Stimulated activated CD8-positive, alpha-beta memory T cell treated with anti-CD3 and anti-CD28 coated beads, Interleukin-15, amount 100 ng/mL, for 24 hours (primary cell): ENCODE results near the gene ARHGAP44.

Experiments used
- DNase-seq: peaks from one replicate; pipeline ENCODE4 v3.0.0-alpha.2; 2020; ENCODE audit warnings: low read depth

ARHGAP44 gene

DNA sequence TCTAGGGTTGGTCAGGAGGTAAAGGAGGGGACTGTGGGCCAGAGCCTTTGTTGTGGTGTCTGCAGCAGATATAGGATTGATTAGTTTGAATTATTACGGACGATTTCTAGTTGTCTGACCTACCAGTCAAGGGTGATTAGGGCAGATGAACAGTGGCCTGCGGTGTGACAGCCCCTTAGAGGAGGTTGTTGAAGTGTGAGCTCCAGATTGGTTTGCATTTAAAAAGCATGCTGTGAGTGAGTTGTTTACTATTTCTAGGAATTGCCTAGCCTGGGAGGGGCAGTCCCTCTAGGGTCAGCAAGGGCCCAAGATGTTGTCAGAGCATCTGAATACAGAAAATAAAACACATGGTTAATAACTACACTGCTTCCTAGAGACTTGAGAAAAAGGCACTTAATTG, 108.8 kb downstream of the ARHGAP44 start:
- DNase-seq = no peak

DNA sequence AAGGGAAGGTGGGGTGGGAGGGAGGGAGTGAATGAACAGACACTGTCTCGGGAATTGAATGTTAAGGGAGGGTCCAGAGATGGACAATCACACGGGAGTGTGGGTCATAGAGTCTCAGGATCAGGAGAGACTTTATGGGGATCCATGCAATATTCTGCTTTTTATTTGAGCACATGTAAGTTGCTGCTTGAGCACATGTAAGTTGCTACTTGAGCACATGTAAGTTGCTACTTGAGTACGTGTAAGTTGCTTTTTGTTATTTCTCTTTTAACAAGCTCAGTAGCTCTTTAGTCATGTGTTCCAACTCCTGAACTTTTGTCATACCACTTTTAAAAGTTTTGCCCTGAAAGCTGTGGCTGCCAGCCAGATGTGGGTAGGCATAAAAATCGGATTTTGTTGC, 110.3 kb downstream of the ARHGAP44 start:
- DNase-seq = no peak

DNA sequence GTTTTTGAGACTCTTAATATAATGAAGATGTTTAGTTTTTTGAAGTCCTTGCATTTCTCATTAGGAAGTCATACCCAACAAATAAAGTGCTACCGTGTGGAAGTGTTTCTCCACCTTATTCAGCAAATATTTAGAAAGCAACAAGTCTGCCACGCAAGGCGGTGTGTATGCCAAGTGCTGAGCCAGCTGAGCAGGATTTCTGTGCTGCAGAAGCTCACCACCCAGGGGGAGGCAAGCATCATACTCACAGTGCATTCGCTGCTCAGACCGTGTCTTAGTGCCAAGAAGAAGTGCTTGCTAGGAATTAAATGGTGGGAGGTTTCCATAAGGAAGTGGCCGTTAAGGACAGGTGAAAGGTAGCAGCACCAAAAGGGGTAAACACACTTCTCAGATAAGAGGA, 111.2 kb downstream of the ARHGAP44 start:
- no peak for DNase-seq

DNA sequence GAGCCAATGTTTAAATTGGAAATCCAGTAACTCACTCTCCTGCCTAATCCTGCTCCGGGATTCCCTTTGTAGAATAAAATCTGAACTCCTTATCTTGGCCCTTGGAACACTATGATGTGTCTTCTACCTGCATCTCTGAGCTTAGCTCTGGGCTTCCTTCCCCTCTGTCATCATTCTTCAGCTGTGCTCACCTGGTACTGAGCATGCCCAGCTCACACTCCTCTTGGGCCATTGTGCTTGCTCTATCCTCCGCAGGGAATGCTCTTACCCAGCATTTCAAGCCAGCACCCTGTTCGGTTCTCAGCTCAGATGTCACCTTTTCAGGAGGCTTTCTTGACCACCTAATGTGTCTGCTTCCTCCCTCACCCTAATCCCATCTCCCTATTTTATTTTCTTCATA, 112.7 kb downstream of the ARHGAP44 start:
- no peak for DNase-seq

DNA sequence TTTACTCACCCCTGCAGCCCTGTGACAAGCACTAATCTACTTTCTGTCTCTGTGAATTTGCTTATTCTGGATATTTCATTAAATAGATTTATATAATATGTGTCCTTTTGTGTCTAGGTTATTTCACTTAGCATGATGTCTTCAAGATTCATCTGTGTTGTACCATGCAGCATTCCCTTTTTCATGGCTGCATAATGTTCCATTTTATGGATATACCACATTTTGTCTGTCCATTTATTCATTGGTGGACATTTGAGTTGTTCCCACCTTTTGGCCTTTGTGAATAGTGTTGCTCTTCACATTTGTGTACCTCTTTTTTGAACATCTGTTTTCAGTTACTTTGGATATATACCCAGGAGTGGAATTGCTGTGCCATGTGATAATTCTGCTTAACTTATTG, 118.2 kb downstream of the ARHGAP44 start:
- no peak for DNase-seq

DNA sequence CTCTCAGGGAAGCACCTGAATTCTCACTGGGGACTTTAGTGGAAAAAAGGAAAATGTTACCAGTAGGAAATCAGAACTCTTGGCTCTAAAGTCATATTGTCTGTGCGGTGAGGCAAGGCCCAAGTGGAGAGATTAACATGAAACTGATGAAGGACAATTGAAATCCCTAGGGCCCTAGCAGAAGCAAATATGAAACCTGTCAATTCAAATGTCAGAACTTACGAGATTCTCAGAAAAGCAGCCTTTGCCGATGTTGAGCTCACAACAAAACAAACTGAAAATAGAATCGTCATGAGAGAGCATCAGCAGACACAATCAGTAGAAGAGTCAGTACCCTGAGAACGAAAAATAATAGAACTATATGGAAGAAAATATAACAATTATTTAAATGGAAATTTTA, 119.7 kb downstream of the ARHGAP44 start:
- DNase-seq = no peak

DNA sequence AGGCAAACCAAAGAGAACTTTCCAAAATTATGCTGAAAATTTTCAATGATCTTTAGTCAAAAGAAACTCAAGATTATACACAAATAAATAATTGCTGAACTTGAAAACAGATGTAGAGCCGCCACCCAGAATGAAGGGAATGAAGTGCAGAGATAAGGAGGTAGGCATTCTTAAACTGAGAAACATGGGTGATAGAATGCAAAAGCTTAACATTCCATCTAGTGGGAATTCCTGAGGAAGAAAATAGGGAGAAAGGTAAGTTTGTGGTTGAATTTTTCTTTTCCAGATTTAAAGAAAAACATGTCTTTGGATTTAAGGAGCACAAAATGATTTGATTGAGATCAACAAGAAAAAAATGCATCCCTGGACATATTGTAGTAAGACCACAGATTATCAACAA, 120.2 kb downstream of the ARHGAP44 start:
- no peak for DNase-seq

DNA sequence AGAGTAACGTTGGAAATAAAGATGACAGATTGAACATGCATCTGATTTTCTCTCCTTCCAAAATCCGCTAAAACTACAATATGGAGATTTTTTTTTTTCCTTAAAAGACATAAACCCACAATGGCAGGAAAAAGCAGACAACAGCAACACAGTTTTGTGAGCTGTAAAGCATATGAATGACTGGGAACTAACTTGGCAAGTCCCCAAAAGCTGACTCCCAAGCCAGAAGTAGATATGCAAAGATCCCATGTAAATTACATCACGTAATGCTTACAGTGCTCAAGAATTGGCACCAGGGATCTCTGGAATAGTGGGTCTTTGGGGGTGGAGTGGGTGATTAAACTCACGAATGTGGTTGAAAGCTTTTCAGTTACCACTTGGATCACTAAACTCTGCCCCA, 121.9 kb downstream of the ARHGAP44 start:
- DNase-seq = no peak

DNA sequence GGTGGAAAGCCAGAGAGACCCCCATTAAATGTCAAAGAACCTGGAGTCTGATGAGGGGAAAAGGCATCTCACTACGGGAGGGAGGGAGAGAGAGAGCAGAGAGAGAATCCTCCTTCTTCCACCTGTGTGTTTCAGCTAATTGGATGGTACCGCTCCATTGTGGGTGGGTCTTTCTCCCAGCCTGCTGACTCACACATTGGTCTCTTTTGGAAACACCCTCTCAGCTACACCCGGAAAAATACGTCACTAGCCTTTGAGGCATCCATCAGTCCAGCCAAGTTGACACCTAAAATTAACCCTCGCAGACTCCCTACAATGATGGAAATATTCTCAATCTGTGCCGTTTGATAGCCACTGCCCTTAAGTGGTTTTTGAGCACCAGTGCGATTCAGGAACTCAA, 128.1 kb downstream of the ARHGAP44 start:
- no peak for DNase-seq

DNA sequence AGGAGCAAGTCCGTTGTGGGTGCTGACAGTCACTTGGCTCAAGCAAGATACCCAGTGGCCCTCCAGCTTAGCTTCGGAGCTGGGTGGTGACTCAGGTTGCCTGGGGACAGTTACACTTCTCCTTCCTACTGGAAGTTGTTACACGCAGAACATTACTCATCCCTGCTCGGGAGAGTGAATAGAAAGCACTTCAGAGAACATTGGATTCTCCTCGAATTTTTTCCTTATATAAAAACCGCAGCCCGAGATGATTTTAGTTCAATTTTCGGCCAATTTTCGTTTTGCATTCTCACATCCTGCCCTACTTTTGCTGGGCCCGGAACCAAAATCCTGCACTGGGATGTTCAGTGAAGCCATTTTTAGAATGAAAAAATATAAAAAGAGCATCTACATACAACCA, 128.8 kb downstream of the ARHGAP44 start:
- DNase-seq = no peak

DNA sequence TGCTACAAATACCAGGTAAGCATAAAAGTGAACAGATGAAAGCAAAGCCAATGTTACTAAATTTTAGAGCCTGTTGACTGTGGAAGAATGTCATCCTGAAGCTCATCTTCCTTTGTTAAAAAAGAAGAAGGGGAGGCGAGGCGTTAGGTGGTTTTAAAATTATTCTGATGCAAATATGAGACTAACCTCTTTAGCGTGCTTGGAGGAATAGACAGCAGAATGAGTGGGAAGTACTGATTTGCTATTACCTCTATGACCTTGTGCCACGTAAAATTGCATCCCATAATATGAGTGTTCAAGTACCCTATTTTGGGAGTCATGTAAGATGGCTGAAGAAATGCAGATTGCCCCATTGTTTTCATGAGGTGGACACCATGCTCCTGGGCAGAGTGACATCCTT, 132.8 kb downstream of the ARHGAP44 start:
- DNase-seq = no peak

DNA sequence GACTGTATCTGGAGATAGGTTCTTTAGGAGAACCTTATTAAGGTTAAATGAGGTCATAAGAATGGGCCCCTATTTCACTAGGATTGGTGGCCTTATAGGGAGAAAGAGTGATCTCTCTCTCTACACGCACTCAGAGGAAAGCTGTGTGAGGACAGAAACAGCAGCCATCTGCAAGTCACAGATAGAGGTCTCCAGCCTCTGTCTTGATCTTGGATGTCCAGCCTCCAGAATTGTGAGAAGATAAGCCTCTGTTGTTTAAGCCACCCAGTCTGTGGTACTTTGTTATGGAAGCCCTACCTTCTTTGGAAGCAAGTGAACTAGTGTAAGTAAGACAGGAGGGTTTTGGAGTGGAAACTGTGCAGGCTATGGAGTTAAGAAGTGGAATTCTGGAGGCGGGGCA, 135.3 kb downstream of the ARHGAP44 start:
- DNase-seq = no peak

DNA sequence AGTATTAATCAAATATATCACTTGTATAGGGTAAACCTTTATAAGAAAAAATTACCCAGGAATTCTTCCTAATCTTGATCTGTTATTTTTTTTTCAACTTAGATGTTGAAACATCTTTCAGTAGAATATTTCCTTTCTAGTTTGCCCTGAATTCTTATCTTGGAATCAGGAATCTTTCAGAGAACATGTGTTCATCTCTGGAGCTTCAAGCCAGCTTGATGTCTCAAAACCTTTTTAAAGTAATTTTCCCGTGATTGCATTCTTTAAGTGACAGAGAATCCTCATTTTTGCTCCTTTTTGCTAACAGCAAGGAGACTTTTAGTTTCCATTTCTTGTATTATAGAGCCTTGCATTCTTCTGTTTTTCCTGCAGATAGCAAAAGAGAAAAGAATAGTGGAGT, 137.7 kb downstream of the ARHGAP44 start:
- DNase-seq = no peak

DNA sequence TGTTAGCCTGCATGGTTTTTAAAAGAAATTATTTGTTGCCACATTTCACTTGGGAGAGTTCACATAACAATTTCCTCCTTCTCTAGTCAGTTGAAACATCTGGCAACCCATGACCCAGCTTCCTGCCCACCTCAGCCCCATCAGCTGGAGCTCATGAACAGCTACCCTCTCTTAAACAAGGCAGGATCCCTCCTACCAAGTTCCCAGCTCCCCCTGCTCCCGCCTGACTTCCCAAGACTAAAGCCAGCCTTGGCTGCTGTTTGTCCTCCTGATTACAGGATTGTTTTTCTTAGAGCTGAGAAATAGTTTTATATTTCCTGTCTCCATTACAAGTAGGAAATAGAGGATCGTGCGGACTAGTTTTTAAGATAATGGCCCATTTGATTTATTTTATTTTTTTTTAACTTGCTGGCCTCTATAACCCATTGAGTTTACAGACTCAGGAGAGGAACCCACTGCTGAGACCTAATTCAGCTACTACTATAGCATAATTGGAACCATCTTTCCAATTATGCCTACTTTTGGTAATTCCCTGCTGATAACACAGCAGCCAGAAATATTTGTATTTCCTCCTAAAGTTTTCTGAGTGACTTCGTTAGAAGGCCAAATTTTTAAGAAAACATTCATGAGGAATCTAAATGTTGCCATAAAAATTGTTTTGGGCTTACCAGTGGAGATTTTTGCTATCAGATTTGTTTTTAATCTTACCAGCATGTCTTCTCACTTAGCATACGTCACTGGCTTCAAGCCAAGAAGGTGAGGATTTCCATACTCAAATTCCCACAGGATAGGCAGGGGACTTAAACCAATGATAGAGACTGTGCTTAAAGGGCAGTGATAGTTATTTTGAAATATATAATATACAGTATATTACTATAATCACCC, 138.5 kb downstream of the ARHGAP44 start:
- no peak for DNase-seq

DNA sequence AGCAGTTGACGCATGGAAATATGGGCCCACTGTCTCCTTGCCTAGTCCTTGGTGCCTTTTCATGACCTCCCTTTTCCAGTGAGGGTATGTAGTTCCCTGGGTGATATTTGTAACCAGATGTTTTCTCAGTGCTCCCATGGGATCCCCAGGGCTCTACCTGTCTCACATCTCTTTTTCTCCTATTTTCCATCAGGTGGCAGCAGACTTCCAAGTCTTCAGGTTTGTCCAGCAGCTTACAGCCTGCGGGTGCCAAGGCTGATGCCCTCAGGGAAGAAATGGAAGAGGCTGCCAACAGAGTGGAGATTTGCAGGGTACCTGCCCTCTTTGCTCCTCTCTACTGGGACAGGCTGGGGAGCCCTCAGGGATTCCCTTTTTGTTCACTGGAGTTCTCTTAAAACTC, 139.4 kb downstream of the ARHGAP44 start:
- DNase-seq = no peak

DNA sequence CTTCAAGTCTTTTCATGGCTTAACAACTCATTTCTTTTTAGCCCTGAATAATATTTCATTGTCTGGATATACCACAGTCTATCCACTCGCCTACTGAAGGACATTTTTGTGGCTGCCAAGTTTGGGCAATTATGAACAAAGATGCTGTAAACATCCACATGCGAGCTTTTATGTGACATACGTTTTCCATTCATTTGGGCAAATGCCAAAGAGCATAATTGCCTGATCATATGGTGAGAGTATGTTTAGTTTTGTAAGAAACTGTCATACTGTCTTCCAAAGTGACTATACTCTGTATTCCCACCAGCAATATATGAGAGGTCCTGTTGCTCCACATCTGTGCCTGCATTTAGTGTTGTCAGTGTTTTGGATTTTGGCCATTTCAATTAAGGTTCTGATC, 147.2 kb downstream of the ARHGAP44 start:
- DNase-seq = no peak

DNA sequence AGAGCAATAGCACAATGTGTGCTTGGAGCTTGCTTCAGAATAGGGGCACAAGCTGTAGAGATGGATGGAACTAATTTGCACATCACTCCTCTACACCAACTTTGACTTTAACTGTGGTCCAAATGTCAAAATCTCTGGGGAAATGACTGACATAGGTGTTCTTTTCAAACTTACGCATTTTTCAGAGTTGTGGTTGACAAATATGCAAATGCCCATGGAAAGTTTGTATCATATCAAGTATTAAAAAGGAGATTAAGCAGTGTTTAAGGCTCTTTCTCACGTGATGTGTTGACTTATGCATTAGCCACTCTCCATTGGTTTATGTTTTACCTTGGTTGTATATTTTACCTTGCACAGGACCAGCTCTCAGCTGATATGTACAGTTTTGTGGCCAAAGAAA, 151.4 kb downstream of the ARHGAP44 start:
- no peak for DNase-seq

DNA sequence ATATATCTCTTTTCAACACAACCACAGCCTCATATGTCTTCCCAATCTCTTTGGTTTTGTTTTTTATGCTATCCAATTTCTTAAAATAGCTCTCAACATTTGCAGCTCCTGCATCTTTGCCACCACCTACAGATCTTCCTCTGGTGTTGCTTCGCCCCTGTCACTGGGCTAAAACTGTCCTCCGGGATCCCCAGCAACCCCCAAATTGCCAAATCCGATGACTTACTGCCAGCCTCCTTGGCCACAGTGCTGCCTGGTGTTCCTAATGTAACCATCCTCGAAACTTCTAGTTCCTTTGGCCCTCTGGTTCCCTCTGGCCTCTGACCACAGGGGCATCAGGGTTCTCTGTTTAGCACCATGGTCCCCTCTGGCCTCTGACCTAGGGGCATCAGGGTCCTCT, 157.7 kb downstream of the ARHGAP44 start:
- no peak for DNase-seq

DNA sequence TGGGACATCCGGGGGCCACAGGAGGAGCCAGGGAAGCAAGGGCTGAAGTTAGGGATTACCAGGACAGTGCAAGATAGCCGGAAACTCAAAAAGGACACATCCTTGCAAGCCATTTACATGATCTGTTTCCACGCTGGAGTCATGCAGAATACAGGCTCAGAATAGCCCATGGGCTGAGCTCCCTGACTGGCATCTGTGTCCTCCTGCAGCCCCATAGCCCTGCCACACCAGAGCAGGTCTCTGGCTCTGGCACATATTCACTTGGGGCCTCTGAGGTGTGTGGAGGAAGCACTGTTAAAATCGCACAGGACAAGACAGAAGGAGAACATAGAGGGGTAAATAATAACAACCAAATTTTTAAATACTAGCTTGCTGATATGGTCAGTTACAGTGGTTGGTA, 162.7 kb downstream of the ARHGAP44 start:
- no peak for DNase-seq

DNA sequence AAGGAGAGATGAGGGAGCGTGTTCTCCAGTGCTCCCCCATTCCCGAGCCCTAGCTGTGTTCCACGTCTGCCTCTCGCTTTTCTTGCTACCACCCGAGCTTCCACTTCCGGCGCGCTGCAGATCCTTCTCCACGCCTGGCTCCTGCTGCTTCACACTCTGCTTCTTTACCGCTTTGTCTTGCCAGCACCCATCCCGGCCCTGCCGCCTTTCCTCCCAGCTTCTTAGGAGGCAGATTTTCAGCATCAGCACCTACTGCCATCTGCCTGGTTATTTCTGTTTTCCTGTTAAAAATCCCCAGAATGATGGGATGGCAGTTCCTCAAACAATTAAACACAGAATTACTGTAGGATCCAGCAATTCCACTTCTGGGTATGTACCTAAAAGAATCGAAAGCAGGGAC, 163.9 kb downstream of the ARHGAP44 start:
- no peak for DNase-seq

DNA sequence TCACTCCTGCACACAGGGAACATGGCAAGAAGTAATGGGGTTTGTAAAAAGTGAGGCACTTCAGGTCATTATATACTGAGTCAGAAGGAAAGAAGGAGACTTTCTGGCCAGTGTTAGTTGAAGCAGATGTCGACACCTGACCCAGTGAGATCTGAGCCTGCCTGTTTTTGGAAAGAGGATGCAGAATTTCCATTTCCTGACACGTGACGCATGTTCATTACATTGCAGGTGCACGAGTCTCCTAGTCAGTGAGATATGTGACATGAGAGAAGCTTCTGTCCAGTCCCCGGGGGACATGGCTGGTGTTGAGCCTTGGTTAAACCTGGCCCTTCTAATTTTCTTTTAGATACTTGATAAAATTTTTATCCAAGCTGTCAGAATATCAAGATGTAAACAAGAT, 166.2 kb downstream of the ARHGAP44 start:
- no peak for DNase-seq

DNA sequence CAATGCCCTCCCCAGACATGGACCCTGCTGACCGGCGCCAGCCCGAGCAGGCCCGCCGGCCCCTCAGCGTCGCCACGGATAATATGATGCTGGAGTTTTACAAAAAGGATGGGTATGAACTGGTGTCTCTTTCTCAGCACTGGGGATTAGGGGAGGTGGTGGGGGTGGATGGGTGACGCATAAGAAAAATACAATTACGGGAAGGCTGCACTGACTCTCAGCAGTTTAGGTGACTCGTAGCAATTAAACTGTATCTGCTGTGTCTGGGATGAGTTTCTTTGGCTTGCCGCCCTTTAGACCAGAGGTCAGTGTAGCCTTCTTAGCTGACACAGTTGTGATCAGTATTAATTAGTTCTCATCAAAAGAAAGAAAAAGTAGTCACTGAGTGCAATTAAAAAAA, 169.5 kb downstream of the ARHGAP44 start:
- no peak for DNase-seq

DNA sequence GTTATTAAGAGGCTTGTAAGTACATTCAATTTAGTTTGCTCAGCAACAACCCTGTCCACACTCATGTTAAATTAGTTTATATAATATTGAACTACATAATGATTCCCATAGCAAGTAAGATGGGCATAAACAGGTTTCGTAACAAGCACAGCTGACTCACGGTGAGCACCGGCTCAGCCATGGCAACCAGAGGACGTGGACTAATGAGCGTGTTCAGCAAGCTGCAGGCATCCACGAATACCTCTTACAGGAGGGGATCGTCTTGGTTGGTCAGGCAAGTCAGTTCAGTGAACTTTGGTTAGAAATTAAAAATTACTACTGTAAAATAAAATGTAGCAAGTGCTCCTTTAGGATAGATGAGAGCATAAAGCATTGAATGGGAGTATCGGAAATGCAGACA, 170.1 kb downstream of the ARHGAP44 start:
- no peak for DNase-seq

DNA sequence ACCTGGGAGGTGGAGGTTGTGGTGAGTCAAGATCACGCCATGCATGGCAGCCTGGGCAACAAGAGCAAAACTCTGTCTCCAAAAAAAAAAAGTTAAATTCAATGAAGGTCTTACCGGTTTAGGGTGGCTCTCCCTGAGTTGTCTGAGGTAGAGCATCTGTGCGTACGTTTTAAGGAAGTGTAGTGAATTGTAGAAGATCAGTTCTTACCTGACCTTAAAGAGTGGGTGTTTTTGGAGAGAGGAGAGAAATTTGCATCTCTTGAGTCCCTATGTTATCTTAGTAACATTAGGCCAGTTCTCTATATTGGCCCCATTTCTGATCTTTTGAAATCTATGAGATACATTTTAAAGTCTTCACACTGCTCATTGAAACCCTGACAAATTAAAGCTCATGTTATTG, 172.4 kb downstream of the ARHGAP44 start:
- no peak for DNase-seq
